ENCODE data around the gene PCDHB11. TPM values are rescaled to one million over a fixed set of nuclear protein-coding genes. Genes with fewer than 3 reads are reported as not detected.
"Not testable (repeated sequence)": the region's sequence is repeated elsewhere in the genome, so short reads cannot be mapped to it uniquely, and the experiment has no call there.

The PCDHB11 gene
- total and polyA plus RNA-seq, 4 donors = 2.9 to 15.3 (median 6.4) TPM

DNA sequence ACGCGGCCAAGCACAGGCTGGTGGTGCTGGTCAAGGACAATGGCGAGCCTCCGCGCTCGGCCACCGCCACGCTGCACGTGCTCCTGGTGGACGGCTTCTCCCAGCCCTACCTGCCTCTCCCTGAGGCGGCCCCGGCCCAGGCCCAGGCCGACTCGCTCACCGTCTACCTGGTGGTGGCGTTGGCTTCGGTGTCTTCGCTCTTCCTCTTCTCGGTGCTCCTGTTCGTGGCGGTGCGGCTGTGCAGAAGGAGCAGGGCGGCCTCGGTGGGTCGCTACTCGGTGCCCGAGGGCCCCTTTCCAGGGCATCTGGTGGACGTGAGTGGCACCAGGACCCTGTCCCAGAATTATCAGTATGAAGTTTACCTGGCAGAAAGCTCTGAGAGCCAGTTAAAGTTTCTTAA is 41.5 kb upstream of the PCDHB11 start:
- DNase-seq; H3K4me3 ChIP-seq (ENCODE audit: low read length in 2 of 2); H3K36me3 ChIP-seq (ENCODE audit: control insufficient read depth in 1 of 2, insufficient read depth in 2 of 2, low read length in 1 of 2); intact Hi-C loops (cut with DNase I); H3K4me1 ChIP-seq (ENCODE audit: control insufficient read depth in 1 of 2, insufficient read depth in 2 of 2, low read length in 2 of 2); ATAC-seq (ENCODE audit: low FRiP score); H3K27me3 ChIP-seq (ENCODE audit: control insufficient read depth in 1 of 2, insufficient read depth in 2 of 2, low read length in 1 of 2); H3K27ac ChIP-seq (ENCODE audit: low read depth in 1 of 2, low read length in 2 of 2): not testable (repeated sequence)
- 28 to 29% methylated on average over 14 to 22 of the region's 28 CpGs for WGBS, 2 donors
- peaks cover 15% of the 10 kb centered on the region for H3K9me3 ChIP-seq (ENCODE audit: control insufficient read depth, low read length)

GRCh38 chr5:141172381-141173204 is 26.8 kb upstream of the PCDHB11 start, which contains the start of gene PCDHB7:
Gene PCDHB7 (plus strand): TSS chr5:141172644. CDS start chr5:141172836, 192 bp downstream.
- Histone ChIP-seq H3K27me3 (ENCODE audit: control insufficient read depth in 1 of 2, insufficient read depth in 2 of 2, low read length in 1 of 2) (no peaks in the 10 kb centered on the region), H3K4me1 (ENCODE audit: control insufficient read depth in 1 of 2, insufficient read depth in 2 of 2, low read length in 2 of 2) (no peaks in the 10 kb centered on the region), H3K36me3 (ENCODE audit: control insufficient read depth in 1 of 2, insufficient read depth in 2 of 2, low read length in 1 of 2) (no peaks in the 10 kb centered on the region), H3K9me3 (ENCODE audit: control insufficient read depth, low read length) (peaks cover 11% of the 10 kb centered on the region), H3K4me3 (ENCODE audit: low read length in 2 of 2) (peak within 1 kb of the TSS in 1 of 2 donors; percentile 18), H3K27ac (ENCODE audit: low read depth in 1 of 2, low read length in 2 of 2) (no peak within 1 kb of the TSS)
- DNase-seq = peak in 1 of 2 donors; percentile 44
- ATAC-seq (ENCODE audit: low FRiP score) = no peak
- 16 to 29% methylated on average over 20 of the region's 20 CpGs for WGBS, 2 donors
- intact Hi-C loops (cut with DNase I) = loop anchor here (5.0 to 10.0 kb wide), 2 partner anchors 390 to 392 kb away; no protein-coding TSS in a partner anchor

DNA sequence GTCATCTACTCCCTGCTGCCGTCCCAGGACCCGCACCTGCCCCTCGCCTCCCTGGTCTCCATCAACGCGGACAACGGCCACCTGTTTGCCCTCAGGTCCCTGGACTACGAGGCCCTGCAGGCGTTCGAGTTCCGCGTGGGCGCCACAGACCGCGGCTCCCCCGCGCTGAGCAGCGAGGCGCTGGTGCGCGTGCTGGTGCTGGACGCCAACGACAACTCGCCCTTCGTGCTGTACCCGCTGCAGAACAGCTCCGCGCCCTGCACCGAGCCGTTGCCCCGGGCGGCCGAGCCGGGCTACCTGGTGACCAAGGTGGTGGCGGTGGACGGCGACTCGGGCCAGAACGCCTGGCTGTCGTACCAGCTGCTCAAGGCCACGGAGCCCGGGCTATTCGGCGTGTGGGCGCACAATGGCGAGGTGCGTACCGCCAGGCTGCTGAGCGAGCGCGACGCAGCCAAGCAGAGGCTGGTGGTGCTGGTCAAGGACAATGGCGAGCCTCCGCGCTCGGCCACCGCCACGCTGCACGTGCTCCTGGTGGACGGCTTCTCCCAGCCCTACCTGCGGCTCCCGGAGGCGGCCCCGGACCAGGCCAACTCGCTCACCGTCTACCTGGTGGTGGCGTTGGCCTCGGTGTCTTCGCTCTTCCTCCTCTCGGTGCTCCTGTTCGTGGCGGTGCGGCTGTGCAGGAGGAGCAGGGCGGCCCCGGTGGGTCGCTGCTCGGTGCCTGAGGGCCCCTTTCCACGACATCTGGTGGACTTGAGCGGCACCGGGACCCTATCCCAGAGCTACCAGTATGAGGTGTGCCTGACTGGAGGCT is 24.9 kb upstream of the PCDHB11 start:
- not testable (repeated sequence) for H3K27ac ChIP-seq (ENCODE audit: low read depth in 1 of 2, low read length in 2 of 2); H3K4me1 ChIP-seq (ENCODE audit: control insufficient read depth in 1 of 2, insufficient read depth in 2 of 2, low read length in 2 of 2); H3K27me3 ChIP-seq (ENCODE audit: control insufficient read depth in 1 of 2, insufficient read depth in 2 of 2, low read length in 1 of 2); H3K36me3 ChIP-seq (ENCODE audit: control insufficient read depth in 1 of 2, insufficient read depth in 2 of 2, low read length in 1 of 2); H3K4me3 ChIP-seq (ENCODE audit: low read length in 2 of 2); DNase-seq; ATAC-seq (ENCODE audit: low FRiP score)
- H3K9me3 ChIP-seq (ENCODE audit: control insufficient read depth, low read length) = peaks cover 13% of the 10 kb centered on the region
- intact Hi-C loops (cut with DNase I) = loop anchor here (5.0 to 10.0 kb wide), 2 partner anchors 388 to 390 kb away; no protein-coding TSS in a partner anchor
- WGBS, 2 donors = 33 to 38% methylated on average over 71 to 79 of the region's 79 CpGs

DNA sequence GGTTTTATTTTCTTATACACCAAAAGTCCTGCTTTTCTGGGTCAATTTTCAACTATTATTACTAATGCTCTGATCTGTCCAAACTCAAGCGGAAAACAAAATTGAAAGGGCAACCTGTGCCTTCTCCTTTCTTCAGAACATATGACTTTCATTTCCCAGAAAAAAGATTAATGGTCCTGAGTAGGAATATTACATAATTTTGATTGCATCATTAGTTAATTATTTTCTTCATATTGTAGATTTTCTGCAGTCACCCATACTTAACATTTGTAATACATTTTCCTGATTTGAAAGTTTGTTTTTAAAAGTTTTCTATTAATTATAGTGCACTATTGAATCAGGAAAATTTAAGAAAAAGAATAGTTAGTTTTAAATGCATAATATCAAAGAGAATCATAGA is 23.5 kb upstream of the PCDHB11 start:
- intact Hi-C loops (cut with DNase I) = loop anchor here in 1 of 2 donors (10.0 kb wide), 1 partner anchor 389 kb away; no protein-coding TSS in a partner anchor
- DNase-seq = no peak
- Histone ChIP-seq H3K27me3 (ENCODE audit: control insufficient read depth in 1 of 2, insufficient read depth in 2 of 2, low read length in 1 of 2) (no peaks in the 10 kb centered on the region), H3K9me3 (ENCODE audit: control insufficient read depth, low read length) (peaks cover 18% of the 10 kb centered on the region), H3K4me1 (ENCODE audit: control insufficient read depth in 1 of 2, insufficient read depth in 2 of 2, low read length in 2 of 2) (no peaks in the 10 kb centered on the region), H3K27ac (ENCODE audit: low read depth in 1 of 2, low read length in 2 of 2) (no peak overlapping the region), H3K4me3 (ENCODE audit: low read length in 2 of 2) (peak overlapping the region in 1 of 2 donors; percentile 6), H3K36me3 (ENCODE audit: control insufficient read depth in 1 of 2, insufficient read depth in 2 of 2, low read length in 1 of 2) (no peaks in the 10 kb centered on the region)
- 55 to 63% methylated on average over 1 of the region's 1 CpG for WGBS, 2 donors
- ATAC-seq (ENCODE audit: low FRiP score) = no peak

DNA sequence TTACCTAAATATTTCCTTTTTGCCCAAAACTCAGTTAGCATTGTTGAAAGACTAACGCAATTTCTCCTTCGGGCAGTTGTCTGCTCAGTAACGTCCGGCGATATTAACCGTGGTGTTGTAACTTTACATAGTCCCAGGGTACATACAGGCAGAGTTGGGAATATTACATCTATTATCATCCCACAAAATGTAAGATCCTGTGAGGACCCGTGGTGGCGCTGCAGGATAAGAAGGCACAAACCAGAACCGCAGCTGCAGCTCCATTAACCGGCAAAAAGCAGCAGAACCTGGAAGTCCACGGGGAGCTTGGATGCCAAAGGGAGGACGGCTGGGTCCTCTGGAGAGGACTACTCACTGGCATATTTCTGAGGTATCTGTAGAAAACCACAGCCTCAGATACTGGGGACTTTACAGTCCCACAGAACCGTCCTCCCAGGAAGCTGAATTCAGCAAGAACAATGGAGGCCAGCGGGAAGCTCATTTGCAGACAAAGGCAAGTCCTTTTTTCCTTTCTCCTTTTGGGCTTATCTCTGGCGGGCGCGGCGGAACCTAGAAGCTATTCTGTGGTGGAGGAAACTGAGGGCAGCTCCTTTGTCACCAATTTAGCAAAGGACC is 21.7 kb upstream of the PCDHB11 start, which contains the start of gene PCDHB8:
PCDHB8 (plus strand) TSS at position 214 of the 615 bp plus-strand sequence; CDS start at position 459, 245 bp downstream.
- WGBS, 2 donors = 22 to 30% methylated on average over 14 to 16 of the region's 18 CpGs
- H3K4me3 ChIP-seq (ENCODE audit: low read length in 2 of 2); DNase-seq; H3K36me3 ChIP-seq (ENCODE audit: control insufficient read depth in 1 of 2, insufficient read depth in 2 of 2, low read length in 1 of 2); ATAC-seq (ENCODE audit: low FRiP score); H3K4me1 ChIP-seq (ENCODE audit: control insufficient read depth in 1 of 2, insufficient read depth in 2 of 2, low read length in 2 of 2); H3K27ac ChIP-seq (ENCODE audit: low read depth in 1 of 2, low read length in 2 of 2); H3K27me3 ChIP-seq (ENCODE audit: control insufficient read depth in 1 of 2, insufficient read depth in 2 of 2, low read length in 1 of 2): not testable (repeated sequence)
- intact Hi-C loops (cut with DNase I) = loop anchor here in 1 of 2 donors (10.0 kb wide), 1 partner anchor 387 kb away; no protein-coding TSS in a partner anchor
- peaks cover 20% of the 10 kb centered on the region for H3K9me3 ChIP-seq (ENCODE audit: control insufficient read depth, low read length)

- not testable (repeated sequence) for H3K36me3 ChIP-seq (ENCODE audit: control insufficient read depth in 1 of 2, insufficient read depth in 2 of 2, low read length in 1 of 2); H3K4me3 ChIP-seq (ENCODE audit: low read length in 2 of 2); H3K27me3 ChIP-seq (ENCODE audit: control insufficient read depth in 1 of 2, insufficient read depth in 2 of 2, low read length in 1 of 2); H3K27ac ChIP-seq (ENCODE audit: low read depth in 1 of 2, low read length in 2 of 2); ATAC-seq (ENCODE audit: low FRiP score); DNase-seq; H3K4me1 ChIP-seq (ENCODE audit: control insufficient read depth in 1 of 2, insufficient read depth in 2 of 2, low read length in 2 of 2)
- 27 to 40% methylated on average over 24 to 35 of the region's 39 CpGs for WGBS, 2 donors
- intact Hi-C loops (cut with DNase I) = loop anchor here in 1 of 2 donors (10.0 kb wide), 1 partner anchor 385 kb away; no protein-coding TSS in a partner anchor
- peaks cover 22% of the 10 kb centered on the region for H3K9me3 ChIP-seq (ENCODE audit: control insufficient read depth, low read length)
Observed at GRCh38 chr5:141179371-141179770, 20.1 kb upstream of the PCDHB11 start.

- not testable (repeated sequence) for DNase-seq; ATAC-seq (ENCODE audit: low FRiP score); H3K36me3 ChIP-seq (ENCODE audit: control insufficient read depth in 1 of 2, insufficient read depth in 2 of 2, low read length in 1 of 2); H3K27me3 ChIP-seq (ENCODE audit: control insufficient read depth in 1 of 2, insufficient read depth in 2 of 2, low read length in 1 of 2); H3K4me3 ChIP-seq (ENCODE audit: low read length in 2 of 2); H3K4me1 ChIP-seq (ENCODE audit: control insufficient read depth in 1 of 2, insufficient read depth in 2 of 2, low read length in 2 of 2); H3K27ac ChIP-seq (ENCODE audit: low read depth in 1 of 2, low read length in 2 of 2)
- WGBS, 2 donors = 16 to 32% methylated on average over 22 to 32 of the region's 32 CpGs
- peaks cover 21% of the 10 kb centered on the region for H3K9me3 ChIP-seq (ENCODE audit: control insufficient read depth, low read length)
- intact Hi-C loops (cut with DNase I) = loop anchor here in 1 of 2 donors (10.0 kb wide), 1 partner anchor 385 kb away; no protein-coding TSS in a partner anchor
Observed at GRCh38 chr5:141179876-141180275, 19.6 kb upstream of the PCDHB11 start.

DNA sequence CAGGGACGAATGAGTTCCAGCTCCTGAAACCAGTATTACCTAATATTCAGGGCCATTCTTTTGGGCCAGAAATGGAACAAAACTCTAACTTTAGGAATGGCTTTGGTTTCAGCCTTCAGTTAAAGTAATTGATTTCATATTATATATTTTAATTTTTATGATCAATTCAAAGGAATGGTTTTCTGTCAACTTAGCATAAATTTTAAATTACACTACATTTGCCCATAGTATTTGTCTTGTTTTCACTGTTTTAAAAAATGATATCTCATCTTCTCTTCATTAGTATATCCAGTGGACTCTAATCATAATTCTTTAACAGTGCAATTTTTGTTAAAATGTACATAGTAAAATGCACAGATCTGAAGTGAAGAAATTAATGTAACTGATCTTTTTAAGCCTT is 19.1 kb upstream of the PCDHB11 start:
- 35 to 52% methylated on average over 1 of the region's 1 CpG for WGBS, 2 donors
- H3K9me3 ChIP-seq (ENCODE audit: control insufficient read depth, low read length) = peaks cover 21% of the 10 kb centered on the region
- H3K4me1 ChIP-seq (ENCODE audit: control insufficient read depth in 1 of 2, insufficient read depth in 2 of 2, low read length in 2 of 2) = no peaks in the 10 kb centered on the region
- no peaks in the 10 kb centered on the region for H3K36me3 ChIP-seq (ENCODE audit: control insufficient read depth in 1 of 2, insufficient read depth in 2 of 2, low read length in 1 of 2)
- no peak overlapping the region for H3K4me3 ChIP-seq (ENCODE audit: low read length in 2 of 2)
- H3K27ac ChIP-seq (ENCODE audit: low read depth in 1 of 2, low read length in 2 of 2) = no peak overlapping the region
- intact Hi-C loops (cut with DNase I) = no loop called here
- H3K27me3 ChIP-seq (ENCODE audit: control insufficient read depth in 1 of 2, insufficient read depth in 2 of 2, low read length in 1 of 2) = no peaks in the 10 kb centered on the region
- no peak for DNase-seq
- no peak for ATAC-seq (ENCODE audit: low FRiP score)
